ENCODE data around the gene AZU1.
"Not testable (repeated sequence)": the region's sequence is repeated elsewhere in the genome, so short reads cannot be mapped to it uniquely, and the experiment has no call there.

AZU1 gene

GRCh38 chr19:868458-869244 lies 41.0 kb downstream of the AZU1 start:
- in situ Hi-C loops (cut with MboI; ENCODE audit: low sequenced_read_pairs): loop anchor here (25.0 kb wide), 1 partner anchor 119 kb away; the partner anchor contains the start of gene WDR18

GRCh38 chr19:869245-870177 lies 41.9 kb downstream of the AZU1 start:
- in situ Hi-C loops (cut with MboI; ENCODE audit: low sequenced_read_pairs): loop anchor here (25.0 kb wide), 1 partner anchor 118 kb away; the partner anchor contains the start of gene WDR18

GRCh38 chr19:870314-870713 lies 42.7 kb downstream of the AZU1 start:
- in situ Hi-C loops (cut with MboI; ENCODE audit: low sequenced_read_pairs): loop anchor here (25.0 kb wide), 1 partner anchor 117 kb away; the partner anchor contains the start of gene WDR18

- in situ Hi-C loops (cut with MboI; ENCODE audit: low sequenced_read_pairs): loop anchor here (25.0 kb wide), 1 partner anchor 116 kb away; the partner anchor contains the start of gene WDR18
Observed at GRCh38 chr19:870963-871401, 43.3 kb downstream of the AZU1 start.

GRCh38 chr19:871446-872265 lies 44.0 kb downstream of the AZU1 start:
- in situ Hi-C loops (cut with MboI; ENCODE audit: low sequenced_read_pairs): loop anchor here (25.0 kb wide), 1 partner anchor 116 kb away; the partner anchor contains the start of gene WDR18

GRCh38 chr19:872266-872951 lies 44.8 kb downstream of the AZU1 start:
- in situ Hi-C loops (cut with MboI; ENCODE audit: low sequenced_read_pairs): loop anchor here (25.0 kb wide), 1 partner anchor 115 kb away; the partner anchor contains the start of gene WDR18

GRCh38 chr19:873084-873483 lies 45.4 kb downstream of the AZU1 start:
- in situ Hi-C loops (cut with MboI; ENCODE audit: low sequenced_read_pairs): loop anchor here (25.0 kb wide), 1 partner anchor 114 kb away; the partner anchor contains the start of gene WDR18

GRCh38 chr19:873561-874041 lies 46.0 kb downstream of the AZU1 start:
- in situ Hi-C loops (cut with MboI; ENCODE audit: low sequenced_read_pairs): loop anchor here (25.0 kb wide), 1 partner anchor 114 kb away; the partner anchor contains the start of gene WDR18

- in situ Hi-C loops (cut with MboI; ENCODE audit: low sequenced_read_pairs): no loop called here
Observed at GRCh38 chr19:875265-875879, 47.7 kb downstream of the AZU1 start.

GRCh38 chr19:876089-876488 lies 48.5 kb downstream of the AZU1 start:
- in situ Hi-C loops (cut with MboI; ENCODE audit: low sequenced_read_pairs): no loop called here

GRCh38 chr19:876780-877314 lies 49.2 kb downstream of the AZU1 start:
- in situ Hi-C loops (cut with MboI; ENCODE audit: low sequenced_read_pairs): no loop called here

GRCh38 chr19:877992-878660 lies 50.5 kb downstream of the AZU1 start:
- in situ Hi-C loops (cut with MboI; ENCODE audit: low sequenced_read_pairs): not testable (repeated sequence)

GRCh38 chr19:878751-879561 lies 51.3 kb downstream of the AZU1 start:
- in situ Hi-C loops (cut with MboI; ENCODE audit: low sequenced_read_pairs): not testable (repeated sequence)

- in situ Hi-C loops (cut with MboI; ENCODE audit: low sequenced_read_pairs): no loop called here
Observed at GRCh38 chr19:879711-880438, 52.2 kb downstream of the AZU1 start.
